ENCODE data around the gene SPOCK1.

Gene SPOCK1

DNA sequence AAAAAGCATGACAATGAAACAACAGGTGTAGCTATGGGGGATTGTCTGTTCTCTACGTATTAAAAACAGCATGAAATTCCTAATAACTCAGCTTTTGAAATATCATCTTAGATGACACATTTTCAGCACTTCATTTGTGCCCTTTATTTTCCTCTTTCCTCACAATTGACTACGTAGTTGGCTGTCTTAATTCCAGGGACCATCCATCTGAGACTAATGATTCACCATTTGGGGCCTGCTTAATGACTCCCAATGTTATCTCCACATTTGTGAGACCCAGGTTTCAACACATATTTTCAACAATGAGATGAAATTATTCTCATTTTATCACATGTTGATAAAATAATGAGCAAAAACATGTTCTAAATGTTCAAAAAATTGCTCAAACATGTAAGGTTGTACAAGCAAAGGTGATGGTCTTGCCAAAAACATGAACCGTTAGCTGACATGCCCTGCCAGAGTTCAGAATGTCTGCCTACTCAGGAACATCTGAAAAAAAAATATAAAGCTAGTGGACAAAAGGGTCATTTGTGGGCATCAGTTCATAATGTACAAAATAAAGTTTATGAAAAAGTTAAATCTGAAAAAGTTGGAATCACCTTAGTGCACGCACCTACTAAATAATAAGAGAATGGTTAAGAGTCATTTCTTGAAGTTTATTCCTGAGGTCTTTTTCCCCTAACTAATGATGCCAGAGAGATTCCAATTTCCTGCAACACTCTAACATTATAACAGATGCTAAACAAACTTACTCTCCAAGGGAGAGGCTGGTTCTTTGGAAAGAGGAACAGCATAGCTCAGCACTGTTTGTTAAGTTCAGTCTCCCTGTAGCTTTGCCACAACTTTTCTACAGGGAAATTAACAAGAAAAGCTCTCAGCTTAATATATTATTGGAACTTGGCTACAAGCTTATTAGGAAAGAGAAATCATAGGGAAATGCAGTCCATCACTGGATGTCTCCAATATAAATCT is 275.5 kb downstream of the SPOCK1 start:
- DNase-seq (ENCODE audit: low read depth, low spot score), result no peak

DNA sequence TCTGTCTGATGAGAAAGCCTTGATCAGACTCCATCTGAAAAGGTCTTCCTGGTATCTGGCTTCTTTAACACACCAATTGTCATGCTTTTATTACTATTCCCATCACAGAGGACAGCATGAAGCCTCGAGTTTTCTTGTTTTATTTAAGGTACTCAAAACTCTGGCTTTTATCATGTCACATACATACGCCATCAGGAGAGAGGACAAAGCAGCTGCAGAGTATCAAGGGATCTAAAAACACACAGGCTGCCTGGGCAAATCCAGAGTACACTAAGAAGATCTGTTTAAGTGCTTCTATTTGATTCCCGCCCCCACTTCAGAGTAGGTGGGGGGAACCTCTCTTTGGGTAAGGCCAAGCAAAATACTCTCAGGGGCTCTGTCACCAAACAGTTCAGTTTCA is 277.2 kb downstream of the SPOCK1 start:
- DNase-seq (ENCODE audit: low read depth, low spot score), result no peak

DNA sequence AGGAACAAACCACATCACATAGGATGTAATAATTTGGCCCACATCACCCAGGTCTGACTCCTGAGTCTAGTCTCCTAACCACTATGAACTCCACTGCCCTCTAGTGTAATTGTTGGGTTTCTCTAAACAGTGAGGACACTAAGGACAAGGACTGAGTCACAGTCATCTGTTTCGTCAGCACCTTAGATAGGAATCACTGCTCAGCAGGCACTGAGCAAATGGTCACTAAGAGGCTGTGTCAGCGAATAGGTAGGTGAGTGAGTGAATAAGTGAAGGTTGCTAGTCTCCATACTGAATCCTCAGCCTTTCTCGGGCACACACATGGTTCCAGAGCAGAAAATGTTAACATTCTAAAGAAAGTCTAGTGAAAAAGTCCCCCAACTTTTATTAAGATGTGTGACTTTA is 278.6 kb downstream of the SPOCK1 start:
- peak; percentile 54 for DNase-seq (ENCODE audit: low read depth, low spot score)

DNA sequence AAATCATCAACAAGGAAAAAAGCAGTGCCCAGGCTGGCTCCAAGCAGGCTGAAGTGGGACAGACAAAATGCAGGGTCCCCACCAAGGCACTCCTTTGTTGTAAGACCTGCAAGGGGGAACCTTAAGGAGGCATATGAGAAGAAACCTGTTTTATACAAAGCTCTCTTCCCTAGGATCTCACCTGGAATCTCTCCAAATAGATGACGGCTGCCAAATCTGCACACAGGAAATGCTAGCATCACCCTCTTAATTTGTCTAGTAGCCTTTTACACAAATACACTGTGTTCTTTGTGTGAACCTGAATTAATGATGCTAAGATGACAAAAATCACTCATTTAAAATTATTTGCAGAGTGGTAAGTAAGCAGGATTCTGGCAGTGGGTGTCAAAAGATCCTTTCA is 280.2 kb downstream of the SPOCK1 start:
- DNase-seq (ENCODE audit: low read depth, low spot score), result no peak

DNA sequence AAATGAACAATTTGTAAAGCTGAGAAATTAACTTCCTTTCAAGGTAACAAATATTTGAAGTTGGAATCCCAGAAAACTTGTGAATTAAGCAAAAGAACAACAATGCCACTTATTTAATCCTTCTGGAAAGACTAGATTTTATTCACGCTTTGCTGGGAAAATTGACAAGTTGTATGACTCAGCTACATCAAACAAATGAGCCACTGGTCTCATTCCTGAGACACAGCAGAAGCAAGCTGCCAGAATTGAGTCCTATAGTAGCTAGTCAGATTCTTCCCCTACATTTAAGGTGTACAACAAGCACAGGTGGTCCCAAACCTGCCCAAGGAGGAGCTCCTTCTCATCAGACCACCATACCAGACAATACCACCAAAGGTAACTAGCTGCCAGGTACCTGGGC is 280.7 kb downstream of the SPOCK1 start:
- DNase-seq (ENCODE audit: low read depth, low spot score), result no peak

DNA sequence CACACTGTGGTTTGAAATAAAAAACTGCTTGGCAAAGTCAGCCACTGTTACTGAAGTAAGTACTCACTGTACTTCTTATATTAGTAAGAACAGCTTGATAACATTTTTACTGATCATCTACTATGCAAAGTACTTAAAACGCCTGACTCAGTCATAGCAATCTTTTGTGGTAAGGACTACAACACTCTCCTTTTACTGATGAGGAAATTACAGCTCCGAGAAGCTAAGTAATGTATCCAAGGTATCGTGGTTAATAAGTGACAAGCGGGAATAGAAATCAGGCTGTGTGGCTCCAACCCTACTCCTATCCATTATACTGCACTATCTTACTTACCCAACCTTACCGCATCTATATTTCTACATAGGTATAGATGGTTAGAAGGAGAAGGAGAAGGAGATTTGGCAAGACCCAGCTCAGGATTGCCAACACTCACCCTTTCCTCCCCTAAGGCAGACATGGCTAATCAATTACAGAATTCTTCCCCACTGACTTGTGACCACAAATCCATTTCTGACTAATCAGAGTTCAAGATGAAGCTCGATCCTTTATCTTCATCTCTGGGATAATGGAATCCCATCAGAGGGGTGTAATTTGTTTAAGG is 281.4 kb downstream of the SPOCK1 start:
- DNase-seq (ENCODE audit: low read depth, low spot score), result no peak

DNA sequence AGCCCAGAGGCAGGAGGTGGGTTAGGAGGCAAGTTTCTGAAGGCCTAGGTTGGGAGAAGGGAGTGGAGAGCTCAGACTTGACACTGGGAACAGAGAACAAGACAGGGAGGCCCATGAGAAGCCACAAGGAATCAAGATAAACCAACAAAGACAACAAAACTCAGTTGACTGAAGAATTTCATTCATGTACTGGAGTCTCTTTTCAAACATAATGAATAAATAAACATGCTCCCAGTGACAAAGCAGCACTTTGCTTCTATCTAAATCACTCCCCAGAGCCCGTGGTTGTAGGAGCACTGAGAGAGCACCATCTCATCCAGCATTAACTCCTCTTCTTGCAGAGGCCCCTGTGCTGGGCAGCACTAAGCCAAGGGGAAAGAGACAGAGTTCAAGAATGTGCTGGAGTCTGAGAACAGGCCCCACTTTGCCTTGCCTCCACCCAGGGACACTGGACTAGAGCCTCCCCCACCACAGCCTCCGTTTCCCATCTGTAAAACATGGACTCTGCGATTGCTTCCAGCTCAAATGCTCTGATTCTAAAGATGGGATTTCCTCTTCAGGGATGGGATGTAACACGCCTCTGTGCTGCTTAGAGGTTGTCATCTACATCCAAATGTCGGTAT is 282.0 kb downstream of the SPOCK1 start:
- DNase-seq (ENCODE audit: low read depth, low spot score), result no peak

DNA sequence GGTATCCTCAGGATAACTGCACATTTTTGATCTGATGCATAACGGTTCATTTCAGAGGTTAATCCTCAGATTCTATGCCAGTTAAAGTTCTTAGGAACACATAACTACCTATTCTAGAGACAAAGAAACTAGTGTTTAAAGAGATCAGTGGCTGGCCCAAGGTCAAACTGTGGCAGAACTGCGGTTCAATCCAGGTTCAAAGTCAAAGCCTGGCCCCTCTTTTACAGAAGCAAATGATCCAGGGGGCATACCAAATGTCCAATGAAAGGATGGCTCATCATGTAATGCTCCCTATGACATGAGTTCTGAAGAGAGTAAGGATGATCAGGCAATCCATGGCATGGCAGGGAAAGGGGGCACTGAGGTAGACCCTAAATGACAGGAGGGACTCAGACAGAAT is 283.3 kb downstream of the SPOCK1 start:
- DNase-seq (ENCODE audit: low read depth, low spot score), result no peak

DNA sequence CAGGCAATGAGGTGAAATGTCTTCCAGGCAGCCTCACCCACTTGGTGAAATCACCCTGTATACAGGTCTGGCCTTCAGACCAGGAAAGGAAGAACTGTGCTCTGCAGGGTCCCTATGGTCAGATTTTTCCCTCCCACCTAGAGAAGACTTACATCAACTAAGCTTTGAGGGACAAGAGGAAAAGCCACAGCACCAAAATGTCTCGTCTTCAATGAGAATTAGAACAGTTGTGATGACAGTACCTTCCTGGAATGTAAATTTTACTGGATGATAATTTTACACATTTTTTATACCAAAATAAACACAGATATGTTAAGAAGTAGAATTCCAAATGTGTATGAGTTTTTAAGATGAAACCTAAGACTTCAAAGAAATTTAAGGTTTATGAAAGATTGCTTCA is 283.9 kb downstream of the SPOCK1 start:
- no peak for DNase-seq (ENCODE audit: low read depth, low spot score)

DNA sequence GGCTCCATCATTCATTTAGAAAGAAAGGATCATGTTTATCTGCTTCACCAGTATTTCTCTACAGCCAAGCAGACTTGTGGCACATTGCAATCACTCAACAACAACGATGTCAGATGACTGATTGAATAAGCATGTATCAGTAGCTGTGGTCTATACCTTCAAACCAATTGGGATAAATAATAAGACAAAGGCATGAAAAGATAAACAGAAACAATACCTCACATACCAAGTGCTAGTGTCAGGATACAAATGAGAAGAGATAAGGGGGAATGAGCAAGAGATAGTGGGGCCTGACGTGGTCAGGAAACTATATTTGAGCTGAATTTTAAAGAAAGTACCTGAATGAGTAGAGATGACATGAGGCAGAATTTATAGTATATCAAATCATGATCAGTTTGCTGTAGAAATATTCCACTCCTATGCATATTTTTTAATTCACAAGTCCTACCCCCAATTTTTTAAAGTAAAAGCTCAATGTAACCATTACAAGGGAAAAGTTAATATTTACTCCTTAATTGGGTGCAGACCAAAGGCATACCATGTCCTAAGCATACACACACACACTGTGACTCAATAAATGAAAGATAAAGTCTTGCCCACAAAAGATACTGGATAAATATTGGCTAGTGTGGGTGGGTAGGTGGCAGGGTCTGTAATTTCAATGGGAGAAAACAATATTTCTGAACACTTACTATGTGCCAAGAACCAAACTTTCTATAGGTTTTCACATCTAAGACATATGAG is 284.5 kb downstream of the SPOCK1 start:
- no peak for DNase-seq (ENCODE audit: low read depth, low spot score)

DNA sequence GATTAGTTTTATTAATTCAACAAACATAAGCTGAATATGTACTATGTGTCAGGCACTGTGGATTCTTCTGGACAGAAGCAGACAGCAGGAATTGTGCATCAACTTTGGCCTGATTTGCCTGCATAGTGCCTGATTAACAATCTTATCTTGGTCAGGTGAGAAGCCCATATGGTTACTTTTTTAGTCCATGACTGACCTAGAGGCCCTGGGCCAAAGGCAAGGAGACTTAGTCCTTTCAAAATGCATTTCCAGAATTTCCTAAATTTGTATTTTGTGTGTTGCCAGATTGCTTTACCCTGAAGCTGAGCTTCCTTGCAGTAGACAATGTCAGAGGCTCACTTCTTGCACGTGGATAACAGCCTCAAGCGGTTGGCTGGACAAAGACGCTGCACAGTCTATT is 286.7 kb downstream of the SPOCK1 start:
- no peak for DNase-seq (ENCODE audit: low read depth, low spot score)

DNA sequence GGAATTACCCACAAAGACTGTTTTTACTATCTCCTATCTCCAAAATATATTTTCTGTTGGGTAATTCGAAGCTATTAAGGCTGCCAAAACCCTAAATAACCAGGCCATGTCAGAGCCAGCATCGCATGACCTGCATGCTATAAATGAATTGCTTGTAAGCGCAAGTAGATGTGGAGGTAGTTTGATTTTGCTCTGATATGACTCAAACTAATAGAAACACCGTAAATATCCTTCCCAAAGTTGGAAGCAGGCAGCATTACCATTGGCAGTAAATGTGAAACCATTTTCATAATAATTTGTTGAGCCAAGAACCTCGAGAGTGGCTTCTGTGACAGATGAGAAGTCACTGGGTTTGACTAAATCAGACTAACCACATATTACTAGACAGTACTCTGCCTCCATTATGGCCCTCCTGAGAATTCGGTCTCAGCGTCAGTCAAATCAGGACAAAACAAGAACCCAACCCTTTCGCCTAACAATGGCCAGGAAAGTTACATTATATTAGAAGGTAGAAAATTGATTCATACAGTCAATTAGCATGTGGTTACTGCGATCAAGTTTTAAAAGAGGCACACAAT is 289.8 kb downstream of the SPOCK1 start:
- no peak for DNase-seq (ENCODE audit: low read depth, low spot score)

DNA sequence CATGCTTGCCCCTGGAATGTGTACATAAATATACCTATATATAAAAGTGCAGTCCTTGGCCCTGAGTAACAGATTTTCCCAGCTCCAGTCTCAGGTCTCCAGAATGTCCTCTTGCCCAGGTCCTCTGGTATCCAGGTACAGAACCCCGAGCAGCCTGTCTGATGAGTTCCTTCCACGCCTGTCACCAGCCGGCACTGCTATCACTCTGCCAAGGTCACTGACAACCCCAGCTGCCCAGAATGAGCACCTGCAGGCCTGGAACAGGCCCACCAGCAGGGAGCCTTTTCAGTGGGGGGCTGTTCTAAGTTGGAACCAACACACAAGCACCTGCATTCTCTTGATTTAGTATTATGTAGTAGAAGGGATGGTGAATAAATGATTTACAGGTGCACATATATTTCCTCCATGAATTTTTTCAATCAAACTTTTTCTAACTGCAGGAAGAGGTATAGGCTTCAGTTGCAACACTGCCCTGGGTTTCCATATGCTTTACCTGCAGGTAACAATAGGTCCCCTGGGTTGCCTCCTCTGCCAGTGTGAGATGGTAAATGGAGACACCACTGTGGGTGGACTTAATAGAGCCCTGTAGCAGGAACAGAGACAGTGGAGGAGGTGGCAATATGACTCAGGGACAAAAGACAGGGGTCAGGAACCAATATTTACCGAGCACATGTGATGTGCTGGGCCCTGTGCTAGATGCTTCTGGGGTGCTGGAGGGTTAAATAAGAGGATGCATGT is 291.9 kb downstream of the SPOCK1 start:
- DNase-seq (ENCODE audit: low read depth, low spot score), result no peak

DNA sequence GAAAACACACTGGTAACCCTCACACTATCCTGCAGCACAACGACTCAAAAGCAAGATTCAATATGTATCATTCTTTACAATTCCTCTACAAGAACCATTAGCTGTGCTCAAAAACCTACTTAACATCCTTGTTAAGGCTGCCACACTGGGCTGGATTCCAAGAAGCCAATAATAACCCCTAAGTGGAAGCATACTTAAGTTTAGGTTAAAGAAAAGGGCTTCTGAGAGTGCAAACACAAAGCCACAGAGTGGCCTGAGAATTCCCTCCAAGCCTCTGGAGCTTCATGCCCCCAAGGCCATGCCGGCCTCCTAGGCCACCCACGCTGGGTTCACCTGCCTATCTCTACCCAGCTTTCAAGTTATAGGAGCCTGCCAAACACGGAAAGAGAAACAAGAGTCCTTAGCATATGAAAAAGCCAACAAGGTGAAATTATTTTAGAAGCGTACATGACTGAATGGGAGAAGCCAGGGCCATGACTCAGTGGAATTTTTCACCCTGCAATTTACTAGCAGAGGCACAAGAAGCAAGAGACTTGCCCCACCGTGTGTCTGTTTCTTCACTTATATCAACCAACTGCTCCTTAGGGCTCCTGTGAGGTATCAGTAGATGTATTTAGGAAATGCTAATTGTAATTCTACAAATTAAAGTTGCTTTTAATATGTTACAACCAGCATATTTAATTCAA is 293.0 kb downstream of the SPOCK1 start:
- DNase-seq (ENCODE audit: low read depth, low spot score), result peak; percentile 76

DNA sequence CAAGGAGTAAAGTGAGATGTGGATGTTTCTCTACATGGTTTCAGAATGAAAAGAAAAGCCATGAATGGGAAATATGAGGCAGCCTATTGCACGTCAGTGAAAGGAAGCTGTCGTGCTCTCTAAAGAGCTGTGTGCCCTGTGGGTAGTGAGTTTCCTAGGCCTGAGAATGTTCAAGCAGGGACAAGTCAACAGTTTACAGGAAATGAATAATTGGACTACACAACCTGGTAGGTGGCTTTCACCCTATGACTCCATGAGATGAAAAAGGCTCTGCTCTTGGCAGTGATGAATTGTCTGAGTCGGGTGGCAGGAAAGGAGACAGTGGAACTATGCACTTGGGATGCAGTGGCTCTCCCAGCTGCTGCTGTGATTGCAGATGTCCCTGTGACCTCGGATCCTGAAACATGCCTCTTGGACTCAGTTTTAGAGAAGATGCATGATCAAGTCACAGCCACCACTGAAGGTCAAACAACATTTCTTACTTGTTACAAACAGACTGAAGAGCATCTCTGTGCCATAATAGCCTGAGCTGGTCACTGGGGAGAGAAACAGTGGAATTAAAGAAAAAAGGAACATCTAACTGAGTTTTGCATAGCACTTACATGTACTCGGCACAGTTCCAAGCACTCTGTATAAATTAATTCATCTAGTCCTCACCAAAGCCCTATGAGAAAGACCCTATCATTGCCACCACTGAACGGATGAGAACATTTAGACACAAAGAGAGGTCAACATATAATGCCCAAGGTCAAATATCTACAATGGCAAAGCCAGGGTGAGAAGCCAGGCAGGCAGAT is 293.7 kb downstream of the SPOCK1 start:
- no peak for DNase-seq (ENCODE audit: low read depth, low spot score)

DNA sequence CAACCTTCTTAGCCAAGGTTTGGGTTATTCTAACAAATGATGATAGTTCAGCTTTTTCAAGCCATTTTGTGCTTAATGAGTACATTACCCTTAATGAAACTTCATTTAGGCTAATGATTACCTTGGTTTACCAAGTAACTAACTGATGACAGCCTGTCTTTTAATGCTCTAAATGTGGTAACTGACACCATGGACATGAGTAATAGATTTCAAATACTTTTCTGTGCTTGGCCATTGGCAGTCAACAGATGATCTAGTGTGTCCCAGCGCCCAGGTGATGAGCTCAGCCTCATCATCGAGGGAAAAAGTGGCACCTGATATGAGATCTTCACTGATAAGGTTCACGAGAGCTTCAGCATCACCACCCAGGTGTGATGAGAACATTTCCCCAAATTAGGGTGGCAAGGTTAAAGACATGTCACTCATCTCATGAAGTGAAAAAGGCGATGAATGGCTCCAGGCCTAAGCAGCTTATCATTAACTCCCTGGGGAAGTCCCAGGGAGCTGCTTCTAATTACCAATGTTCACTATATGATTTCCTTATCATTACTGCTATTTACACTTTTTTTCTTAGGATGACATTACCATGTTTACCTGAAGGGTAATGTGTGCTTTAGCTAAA is 296.0 kb downstream of the SPOCK1 start:
- no peak for DNase-seq (ENCODE audit: low read depth, low spot score)

DNA sequence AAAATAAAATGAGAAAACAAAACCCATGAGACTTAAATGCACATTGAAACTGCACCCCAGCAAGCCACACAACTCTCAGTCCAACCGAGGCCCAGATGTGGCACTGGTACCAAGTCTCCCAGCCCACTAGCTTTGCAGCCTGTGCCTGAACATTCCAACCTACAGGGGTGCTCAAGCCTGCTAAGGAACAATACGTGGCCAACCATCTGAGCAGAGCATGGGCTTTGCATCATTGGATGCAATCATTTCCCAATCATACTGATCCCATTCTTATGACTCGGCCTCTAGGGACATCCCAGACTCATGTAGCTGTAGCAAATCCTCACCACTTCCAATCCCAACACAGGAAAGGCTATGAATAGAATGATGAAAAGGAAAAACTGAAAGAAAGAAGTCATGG is 297.2 kb downstream of the SPOCK1 start:
- DNase-seq (ENCODE audit: low read depth, low spot score), result peak; percentile 25

DNA sequence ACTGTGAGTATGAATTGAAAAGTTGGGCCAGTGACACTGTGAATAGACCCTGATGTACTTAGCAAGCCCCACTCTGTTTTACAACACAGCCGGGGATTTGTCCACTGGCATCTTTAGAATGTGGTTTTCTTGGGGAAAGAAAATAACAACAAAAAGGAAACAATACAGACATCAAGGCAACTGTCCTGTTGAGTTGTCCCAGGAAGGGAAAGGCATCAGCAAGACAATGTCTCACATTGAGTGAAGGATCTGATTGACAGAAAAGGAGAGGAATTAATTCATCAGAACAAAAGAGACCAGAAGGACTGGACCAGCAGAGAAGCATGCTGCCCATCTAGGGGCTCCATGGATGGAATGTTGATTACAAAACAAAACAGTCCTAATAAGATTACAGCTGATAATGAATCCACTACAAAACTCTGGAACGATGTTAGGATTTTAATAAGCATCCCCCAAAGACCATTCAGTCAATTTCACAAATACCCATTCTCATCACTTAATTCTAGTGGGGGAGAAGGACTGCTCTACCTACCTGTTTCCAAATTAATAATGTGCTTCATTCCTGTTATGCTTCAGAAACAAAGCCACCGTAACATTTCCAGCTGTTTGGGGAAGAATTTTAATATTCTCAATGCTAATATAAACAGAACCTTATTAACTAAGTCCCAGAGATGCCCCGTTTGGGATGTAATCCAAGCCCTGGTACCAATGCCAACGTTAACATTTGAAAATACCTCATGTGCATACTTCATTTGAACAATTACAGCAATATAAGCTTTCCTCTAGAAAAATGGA is 298.0 kb downstream of the SPOCK1 start:
- peak; percentile 58 for DNase-seq (ENCODE audit: low read depth, low spot score)

Data from ELF-1 (cell line).